Activated CD8-positive, alpha-beta memory T cell treated with anti-CD3 and anti-CD28 coated beads, Interleukin-2, amount 50 U/mL, for 4 hours (primary cell): ENCODE measurements around the gene ASPHD1.

Experiments used
- DNase-seq: peaks from one replicate; pipeline ENCODE4 v3.0.0-alpha.2; 2020

ASPHD1 gene

DNA sequence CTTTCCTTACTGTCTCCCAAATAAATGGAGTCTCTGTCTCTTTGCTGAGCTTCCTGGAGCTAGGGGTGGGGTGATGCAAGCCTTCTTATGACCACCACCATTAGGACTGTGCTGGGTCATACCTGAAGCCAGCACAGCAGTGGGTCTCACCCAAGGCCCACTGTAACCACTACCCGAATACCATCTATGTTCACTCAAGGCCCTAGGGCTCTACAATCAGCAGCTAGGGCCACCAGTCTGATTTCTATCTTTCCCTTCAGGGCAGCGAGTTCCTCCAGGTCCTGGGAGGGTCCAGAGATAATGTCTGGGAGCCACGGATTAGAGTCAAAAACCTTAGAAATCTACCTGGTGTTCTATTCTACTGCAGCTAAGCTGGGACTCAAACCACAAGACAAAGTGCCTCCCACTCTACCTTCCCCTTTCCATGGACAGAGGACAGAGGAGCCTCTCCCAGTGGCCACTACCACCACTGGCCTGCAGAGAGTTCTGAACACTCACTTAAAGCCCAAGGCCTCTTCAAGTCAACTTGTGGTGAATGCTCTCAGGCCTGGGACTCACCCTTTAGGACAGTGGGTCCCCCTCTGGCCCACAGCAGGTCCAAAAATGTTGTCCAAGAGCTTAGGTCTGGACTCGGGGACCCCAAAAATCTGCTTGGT lies 50.6 kb downstream of the ASPHD1 start:
- DNase-seq, result no peak

DNA sequence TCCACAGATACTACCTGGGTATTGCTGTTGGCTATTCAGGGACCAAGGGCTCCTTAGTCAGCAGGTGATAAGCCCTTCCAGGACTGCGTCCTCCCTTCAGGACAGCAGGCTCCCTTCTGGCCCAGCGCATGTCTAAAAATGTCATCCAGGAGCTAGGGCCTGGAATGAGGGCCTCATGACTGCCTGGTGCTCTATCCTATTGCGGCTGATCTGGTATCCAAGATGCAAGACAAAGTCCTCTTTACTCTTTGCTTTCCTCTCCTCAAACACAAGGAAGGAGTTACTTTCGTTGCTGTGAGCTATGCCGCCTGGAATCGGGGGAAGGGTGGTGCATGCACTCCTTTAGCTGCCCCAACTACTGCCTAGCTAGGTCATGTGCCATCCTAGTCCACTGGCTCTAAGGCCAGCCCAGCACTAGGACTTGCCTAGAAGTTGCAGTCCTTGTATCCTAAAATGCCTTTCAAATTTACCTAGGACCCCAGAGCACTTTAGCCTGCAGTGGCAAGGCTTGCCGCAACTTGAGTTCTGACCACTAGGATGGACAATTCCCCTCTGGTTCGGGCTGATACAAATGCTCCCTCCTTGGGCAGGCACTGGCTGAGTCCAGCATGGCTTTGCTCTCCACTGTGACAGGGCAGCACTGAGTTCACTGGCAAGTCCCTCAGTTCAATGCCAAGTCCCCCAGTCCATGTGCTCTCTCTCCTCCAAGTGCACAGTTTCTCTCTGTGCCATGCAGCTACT lies 51.5 kb downstream of the ASPHD1 start:
- no peak for DNase-seq
